ENCODE results near the gene P2RX6. TPM values are rescaled to one million over a fixed set of nuclear protein-coding genes. Genes with fewer than 3 reads are reported as not detected.
A peak's percentile ranks its signal among the peaks of the same experiment; 100 is the strongest.

P2RX6 gene
- total and polyA plus RNA-seq, 9 of the 15 experiments (the other 6 are each of a cell fraction or from before 2014, with no cell fraction given) = 0.01 to 3.9 (median 1.5) TPM; not detected in 1

DNA sequence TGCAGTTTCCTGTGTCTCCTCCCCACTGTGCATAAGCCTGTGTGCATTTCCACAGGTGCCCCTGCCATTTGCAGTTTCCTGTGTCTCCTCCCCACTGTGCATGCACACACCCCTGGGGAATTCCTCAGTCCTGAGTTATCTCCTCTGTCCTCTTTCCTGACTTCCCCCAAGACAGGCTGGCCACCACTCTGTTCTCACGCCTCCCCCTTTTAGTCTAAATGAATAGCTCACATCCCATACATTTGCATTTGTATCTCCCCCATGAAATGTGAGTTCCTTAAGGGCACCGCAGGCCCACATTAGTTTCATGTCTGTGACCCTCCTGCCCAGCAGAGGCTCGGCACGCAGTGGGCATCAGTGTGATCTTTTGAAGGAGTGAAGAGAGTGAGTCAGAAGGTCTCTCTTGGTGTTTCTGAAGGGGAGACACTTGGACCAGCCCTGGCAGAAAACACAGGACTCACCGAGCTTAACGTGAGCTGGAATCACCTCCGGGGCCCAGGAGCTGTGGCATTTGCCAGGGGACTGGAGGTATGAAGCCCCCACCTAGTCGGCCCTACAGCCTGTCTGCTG, 37.0 kb downstream of the P2RX6 start (continued):
- TF ChIP-seq, protein P1, sequence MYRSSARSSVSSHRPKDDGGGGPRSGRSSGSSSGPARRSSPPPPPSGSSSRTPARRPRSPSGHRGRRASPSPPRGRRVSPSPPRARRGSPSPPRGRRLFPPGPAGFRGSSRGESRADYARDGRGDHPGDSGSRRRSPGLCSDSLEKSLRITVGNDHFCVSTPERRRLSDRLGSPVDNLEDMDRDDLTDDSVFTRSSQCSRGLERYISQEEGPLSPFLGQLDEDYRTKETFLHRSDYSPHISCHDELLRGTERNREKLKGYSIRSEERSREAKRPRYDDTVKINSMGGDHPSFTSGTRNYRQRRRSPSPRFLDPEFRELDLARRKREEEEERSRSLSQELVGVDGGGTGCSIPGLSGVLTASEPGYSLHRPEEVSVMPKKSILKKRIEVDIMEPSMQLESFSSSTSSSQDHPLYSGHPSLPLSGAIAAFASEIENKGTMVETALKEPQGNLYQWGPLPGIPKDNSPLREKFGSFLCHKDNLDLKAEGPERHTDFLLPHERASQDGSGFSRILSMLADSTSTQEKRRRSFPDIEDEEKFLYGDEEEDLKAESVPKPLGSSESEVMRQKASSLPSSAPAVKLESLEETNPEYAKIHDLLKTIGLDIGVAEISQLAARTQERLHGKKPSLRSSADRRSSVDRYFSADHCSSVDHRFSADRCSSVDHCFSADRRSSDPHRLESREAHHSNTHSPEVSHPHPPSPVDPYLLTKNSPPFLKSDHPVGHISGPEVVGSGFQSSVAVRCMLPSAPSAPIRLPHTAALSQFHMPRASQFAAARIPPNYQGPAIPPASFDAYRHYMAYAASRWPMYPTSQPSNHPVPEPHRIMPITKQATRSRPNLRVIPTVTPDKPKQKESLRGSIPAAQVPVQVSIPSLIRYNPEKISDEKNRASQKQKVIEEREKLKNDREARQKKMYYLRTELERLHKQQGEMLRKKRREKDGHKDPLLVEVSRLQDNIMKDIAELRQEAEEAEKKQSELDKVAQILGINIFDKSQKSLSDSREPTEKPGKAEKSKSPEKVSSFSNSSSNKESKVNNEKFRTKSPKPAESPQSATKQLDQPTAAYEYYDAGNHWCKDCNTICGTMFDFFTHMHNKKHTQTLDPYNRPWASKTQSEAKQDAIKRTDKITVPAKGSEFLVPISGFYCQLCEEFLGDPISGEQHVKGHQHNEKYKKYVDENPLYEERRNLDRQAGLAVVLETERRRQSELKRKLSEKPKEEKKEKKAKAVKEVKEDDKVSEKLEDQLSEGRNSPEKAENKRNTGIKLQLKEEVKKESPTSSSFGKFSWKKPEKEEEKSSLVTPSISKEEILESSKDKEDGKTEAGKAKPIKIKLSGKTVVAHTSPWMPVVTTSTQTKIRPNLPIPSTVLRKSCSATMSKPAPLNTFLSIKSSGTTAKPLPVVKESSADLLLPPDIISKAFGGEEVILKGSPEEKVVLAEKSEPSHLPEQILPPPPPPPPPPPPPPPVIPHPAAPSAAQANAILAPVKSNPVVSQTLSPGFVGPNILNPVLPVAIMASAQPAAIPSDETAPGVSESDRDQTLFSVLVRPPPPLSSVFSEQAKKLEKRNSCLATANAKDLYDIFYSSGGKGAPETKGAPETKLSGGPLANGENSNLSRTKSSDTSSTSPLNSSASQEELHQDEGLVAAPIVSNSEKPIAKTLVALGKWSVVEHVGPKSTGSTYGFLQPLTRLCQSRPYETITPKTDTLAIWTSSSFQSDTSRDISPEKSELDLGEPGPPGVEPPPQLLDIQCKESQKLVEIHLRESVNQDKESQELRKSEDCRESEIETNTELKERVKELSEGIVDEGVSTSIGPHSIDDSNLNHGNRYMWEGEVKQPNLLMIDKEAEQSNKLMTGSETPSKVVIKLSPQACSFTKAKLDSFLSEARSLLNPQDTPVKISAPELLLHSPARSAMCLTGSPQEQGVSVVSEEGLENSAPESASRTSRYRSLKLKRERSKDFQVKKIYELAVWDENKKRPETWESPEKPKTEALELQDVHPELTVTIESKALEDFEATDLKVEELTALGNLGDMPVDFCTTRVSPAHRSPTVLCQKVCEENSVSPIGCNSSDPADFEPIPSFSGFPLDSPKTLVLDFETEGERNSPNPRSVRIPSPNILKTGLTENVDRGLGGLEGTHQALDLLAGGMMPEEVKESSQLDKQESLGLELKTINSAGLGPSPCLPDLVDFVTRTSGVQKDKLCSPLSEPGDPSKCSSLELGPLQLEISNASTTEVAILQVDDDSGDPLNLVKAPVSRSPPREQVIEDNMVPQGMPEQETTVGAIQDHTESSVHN (IDR thresholded peaks at IDR 0.05; ENCODE audit: borderline replicate concordance in 1 of 2, low read depth in 1 of 2) = no peak
- TF ChIP-seq, protein P2, sequence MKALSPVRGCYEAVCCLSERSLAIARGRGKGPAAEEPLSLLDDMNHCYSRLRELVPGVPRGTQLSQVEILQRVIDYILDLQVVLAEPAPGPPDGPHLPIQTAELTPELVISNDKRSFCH (CRISPR knock-in tag; IDR thresholded peaks at IDR 0.05) = no peak
- TF ChIP-seq, protein P2 (tag; IDR thresholded peaks at IDR 0.05) = no peak
- TF ChIP-seq FOXK1 (CRISPR knock-in tag; IDR thresholded peaks at IDR 0.05; ENCODE audit: borderline replicate concordance) (peak; percentile 26; the same call in 1 of the 2 replicates), POLR2G (IDR thresholded peaks at IDR 0.05; ENCODE audit: low read depth, low read length) (no peak), MAFK (IDR thresholded peaks at IDR 0.05; ENCODE audit: low read length) (0 out of 2 replicates have a peak, but pooled peaks have one; percentile 12), ZNF232 (CRISPR knock-in tag; IDR thresholded peaks at IDR 0.05) (0 out of 2 replicates have a peak, but pooled peaks have one; percentile 23), SRSF1 (IDR thresholded peaks at IDR 0.05; ENCODE audit: low read depth, low read length) (no peak), HIVEP1 (CRISPR knock-in tag; IDR thresholded peaks at IDR 0.05) (no peak), ZNF354B (CRISPR knock-in tag; IDR thresholded peaks at IDR 0.05) (no peak), MCM7 (IDR thresholded peaks at IDR 0.05) (no peak), BRCA1 (IDR thresholded peaks at IDR 0.05) (no peak), BRCA1 (CRISPR knock-in tag; IDR thresholded peaks at IDR 0.05) (peak; percentile 13), OTX1 (CRISPR knock-in tag; IDR thresholded peaks at IDR 0.05) (0 out of 2 replicates have a peak, but pooled peaks have one; percentile 32), ZFP36 (IDR thresholded peaks at IDR 0.05; ENCODE audit: low read depth, low read length, partially characterized antibody) (peak; percentile 28), SNRNP70 (optimal IDR thresholded peaks at IDR 0.05; ENCODE audit: low read depth, low read length) (no peak), KDM4B (IDR thresholded peaks at IDR 0.05; ENCODE audit: borderline replicate concordance in 2 of 2, low read depth in 1 of 2) (no peak), SETDB1 (IDR thresholded peaks at IDR 0.05; ENCODE audit: low read length) (no peak), GABPA (tag; conservative IDR thresholded peaks at IDR 0.05; ENCODE audit: low read depth) (no peak), DLX4 (CRISPR knock-in tag; IDR thresholded peaks at IDR 0.05) (no peak), ZNF444 (CRISPR knock-in tag; IDR thresholded peaks at IDR 0.05) (no peak)

Measured in K562 (cell line).